Activated naive CD8-positive, alpha-beta T cell treated with anti-CD3 and anti-CD28 coated beads, Interleukin-2, amount 10 ng/mL, durations not matched to agents 7 days and 5 days (primary cell): ENCODE data around the gene FSIP1. TPM values are rescaled to one million over a fixed set of nuclear protein-coding genes. Genes with fewer than 3 reads are reported as not detected.

Experiments used
- ATAC-seq: fragments of 150-1000 bp; cut with Tn5 transposase; one replicate; pipeline ENCODE4 v1.10.0; 2021; ENCODE audit warnings: low read depth, moderate library complexity
- POLR2A ChIA-PET: fragments of 350-600 bp; sonication (Branson Sonifier 250); formaldehyde crosslinking; loops from one replicate; lab custom pipeline; 2021; ENCODE audit warnings: antibody characterized with exemption; lab: Charles Lee
- DNase-seq: peaks from one replicate; pipeline ENCODE4 v3.0.0; 2021
- H3K27ac Mint-ChIP-seq: one replicate; pipeline ENCODE4 v1.8.0; 2022; ENCODE audit warnings: mild to moderate bottlenecking, mixed read lengths
- H3K27me3 Mint-ChIP-seq: one replicate; pipeline ENCODE4 v1.8.0; 2022; ENCODE audit warnings: mild to moderate bottlenecking, moderate library complexity, mixed read lengths
- H3K36me3 Mint-ChIP-seq: one replicate; pipeline ENCODE4 v1.8.0; 2021; ENCODE audit warnings: mild to moderate bottlenecking, mixed read lengths
- H3K4me1 Mint-ChIP-seq: one replicate; pipeline ENCODE4 v1.8.0; 2021; ENCODE audit warnings: mixed read lengths
- H3K4me3 Mint-ChIP-seq: one replicate; pipeline ENCODE4 v1.8.0; 2022; ENCODE audit warnings: mild to moderate bottlenecking, moderate library complexity, mixed read lengths
- H3K9me3 Mint-ChIP-seq: one replicate; pipeline ENCODE4 v1.8.0; 2021; ENCODE audit warnings: mixed read lengths
- total RNA-seq, 2 experiments: library from RNA; stranded (reverse); gene quantifications; one replicate each; pipeline ENCODE4 v1.2.3, GENCODE V29; 2021

The FSIP1 gene
- total RNA-seq, 2 experiments from 2014 or later, result 0.68 to 0.75 TPM

DNA sequence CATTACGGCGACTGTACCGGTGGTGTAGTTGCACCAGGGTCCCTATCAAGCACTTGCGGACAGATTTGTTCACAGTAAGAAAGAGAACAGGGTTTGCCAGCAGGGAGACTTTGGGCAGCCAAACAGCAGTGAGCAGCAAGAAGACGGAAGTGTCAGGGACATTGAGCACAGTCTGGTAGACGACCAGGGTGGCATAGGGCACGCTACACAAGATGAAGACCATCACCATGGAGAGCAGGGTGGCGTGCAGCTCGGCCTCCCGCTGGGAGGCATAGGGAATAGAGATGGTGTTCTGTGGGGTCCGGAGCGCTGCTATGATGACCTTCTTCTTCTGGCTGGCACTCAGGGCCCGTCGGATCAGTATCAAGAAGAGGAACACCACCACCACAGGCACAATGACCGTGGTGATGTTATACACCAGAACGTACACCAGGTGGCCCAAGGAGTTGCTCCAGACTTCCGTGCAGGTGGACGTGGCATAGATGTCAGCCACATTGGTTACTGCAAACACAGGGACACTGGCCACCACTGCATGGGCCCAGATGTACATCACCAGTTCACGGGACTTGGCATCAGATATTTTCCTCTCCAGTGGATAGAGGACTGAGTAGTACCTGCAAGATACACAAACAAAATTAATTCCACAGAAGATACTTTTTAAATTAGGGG, 19.1 kb upstream of the FSIP1 start:
- DNase-seq, result no peak
- H3K27me3 Mint-ChIP-seq, result peaks cover 31% of the 10 kb centered on the region
- no peaks in the 10 kb centered on the region for H3K4me1 Mint-ChIP-seq
- no peak for ATAC-seq
- no peak overlapping the region for H3K4me3 Mint-ChIP-seq
- POLR2A ChIA-PET, result no interaction called here
- no peaks in the 10 kb centered on the region for H3K36me3 Mint-ChIP-seq
- H3K27ac Mint-ChIP-seq, result no peak overlapping the region
- H3K9me3 Mint-ChIP-seq, result no peaks in the 10 kb centered on the region

DNA sequence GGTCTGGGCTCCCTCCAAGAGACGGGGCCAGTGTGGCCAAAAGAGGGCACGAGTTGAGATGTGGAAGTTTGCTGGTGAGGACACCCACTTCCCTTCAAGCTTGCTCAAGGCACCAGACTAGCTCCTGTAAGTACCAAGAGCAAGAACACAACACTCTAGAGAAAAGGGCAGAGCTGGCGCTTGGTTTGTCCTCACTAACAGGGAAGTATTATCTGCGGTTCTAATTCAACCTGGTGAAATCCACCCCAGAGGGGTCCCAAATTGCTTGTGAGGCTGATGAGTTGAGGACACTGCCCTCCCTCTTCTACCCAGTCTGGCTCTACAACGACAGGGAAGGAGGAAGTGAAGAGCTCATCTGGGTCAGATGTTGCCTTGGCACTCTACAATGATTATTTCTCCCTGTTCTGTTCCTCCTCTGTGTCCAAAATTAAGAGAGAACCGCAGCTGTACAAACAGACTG, 16.9 kb upstream of the FSIP1 start:
- Mint-ChIP-seq H3K9me3 (no peaks in the 10 kb centered on the region), H3K36me3 (no peaks in the 10 kb centered on the region), H3K27me3 (peaks cover 35% of the 10 kb centered on the region), H3K4me3 (no peak overlapping the region), H3K4me1 (no peaks in the 10 kb centered on the region), H3K27ac (no peak overlapping the region)
- DNase-seq, result no peak
- POLR2A ChIA-PET, result interaction anchor here (0.6 to 1.0 kb wide), 2 partner anchors 17 to 240 kb away, joined by 3 to 4 read pairs; partner anchors contain the start of gene FSIP1
- ATAC-seq, result no peak

DNA sequence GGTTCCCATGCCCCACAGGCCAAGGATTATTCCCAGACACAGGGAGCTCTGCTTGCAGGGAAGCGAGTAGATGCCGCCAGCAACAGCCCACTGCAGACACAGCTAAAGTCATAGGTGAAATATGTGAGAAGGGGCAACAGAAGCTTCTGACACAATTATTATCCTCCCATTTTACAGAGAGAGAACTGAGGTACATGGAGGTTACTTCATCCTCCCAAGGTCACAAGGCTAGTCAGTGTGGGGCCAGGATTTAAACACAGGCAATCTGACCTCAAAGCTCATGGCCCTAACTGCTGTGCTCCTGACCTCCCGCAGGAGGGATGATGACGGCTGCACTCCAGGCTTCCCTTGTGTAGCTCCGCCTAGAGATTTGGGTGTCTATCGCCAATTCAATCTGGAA, 15.7 kb upstream of the FSIP1 start:
- Mint-ChIP-seq H3K27me3 (peaks cover 38% of the 10 kb centered on the region), H3K4me1 (no peaks in the 10 kb centered on the region), H3K27ac (no peak overlapping the region), H3K4me3 (no peak overlapping the region), H3K36me3 (no peaks in the 10 kb centered on the region), H3K9me3 (no peaks in the 10 kb centered on the region)
- POLR2A ChIA-PET, result interaction anchor here (0.7 kb wide), 1 partner anchor 111 kb away, joined by 4 read pairs; no protein-coding TSS in a partner anchor
- no peak for DNase-seq
- ATAC-seq, result no peak

DNA sequence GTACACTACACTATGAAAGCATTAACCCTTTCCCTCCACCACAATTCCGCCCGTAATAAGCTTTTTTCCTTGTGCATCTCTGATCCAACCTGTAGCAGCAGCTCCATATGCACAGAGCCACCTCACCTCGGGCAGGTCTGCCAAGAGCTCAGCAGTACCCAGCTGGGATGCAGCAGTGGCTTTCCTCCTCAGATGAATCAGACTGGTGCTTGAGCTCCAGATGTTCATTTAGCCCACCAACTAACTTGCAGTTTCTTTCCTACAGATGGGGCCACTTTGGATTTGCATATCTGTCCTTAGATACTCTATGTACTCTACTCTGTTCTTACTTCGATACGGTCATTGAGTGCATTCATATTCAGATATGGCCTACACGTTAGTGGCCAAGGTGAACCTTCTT, 14.8 kb upstream of the FSIP1 start:
- H3K27me3 Mint-ChIP-seq, result peaks cover 44% of the 10 kb centered on the region
- no peak overlapping the region for H3K4me3 Mint-ChIP-seq
- ATAC-seq (no peak), DNase-seq (no peak)
- H3K9me3 Mint-ChIP-seq, result no peaks in the 10 kb centered on the region
- POLR2A ChIA-PET, result no interaction called here
- H3K36me3 Mint-ChIP-seq, result no peaks in the 10 kb centered on the region
- H3K4me1 Mint-ChIP-seq, result no peaks in the 10 kb centered on the region
- H3K27ac Mint-ChIP-seq, result no peak overlapping the region

DNA sequence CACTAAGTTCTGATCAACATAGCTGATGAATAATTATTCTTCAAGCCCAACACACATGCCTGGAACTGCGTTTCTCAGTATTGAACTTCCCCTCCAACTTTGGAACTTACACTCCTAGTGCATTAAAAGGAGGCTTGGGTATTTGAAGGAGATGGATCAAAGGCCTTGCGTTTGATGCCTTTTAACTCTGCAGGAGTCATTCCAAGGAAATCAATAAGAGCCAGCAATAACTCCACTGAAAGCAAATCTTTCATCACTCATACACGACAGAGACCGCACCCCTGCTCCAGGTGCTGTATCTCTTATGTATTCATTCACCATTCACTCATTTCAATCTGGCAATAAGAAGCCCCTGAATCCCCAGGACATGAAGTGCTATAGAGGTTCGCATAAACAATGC, 14.0 kb upstream of the FSIP1 start:
- Mint-ChIP-seq H3K36me3 (no peaks in the 10 kb centered on the region), H3K9me3 (no peaks in the 10 kb centered on the region), H3K4me3 (no peak overlapping the region), H3K27me3 (peaks cover 41% of the 10 kb centered on the region), H3K4me1 (no peaks in the 10 kb centered on the region), H3K27ac (no peak overlapping the region)
- no peak for ATAC-seq
- POLR2A ChIA-PET, result no interaction called here
- no peak for DNase-seq

DNA sequence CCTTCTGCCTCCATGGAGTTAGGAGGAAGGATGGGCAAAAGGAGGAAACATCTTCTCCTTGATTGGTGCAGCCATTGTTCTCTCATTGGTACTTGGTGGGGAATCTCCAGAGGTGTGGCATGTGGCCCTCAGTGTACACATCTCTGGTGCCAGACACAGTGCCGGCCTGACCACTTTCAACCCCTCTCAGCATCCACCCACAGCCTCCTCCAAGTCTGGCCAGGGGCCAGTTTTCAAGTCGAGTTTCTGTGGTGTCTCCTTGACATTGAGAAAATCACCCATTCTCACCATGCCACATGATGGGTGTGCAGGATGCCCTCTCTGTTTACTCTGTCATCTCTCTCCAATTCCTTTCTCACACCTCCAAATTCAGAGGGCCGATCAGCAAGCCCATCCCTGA, 12.8 kb upstream of the FSIP1 start:
- Mint-ChIP-seq H3K4me1 (no peaks in the 10 kb centered on the region), H3K27ac (no peak overlapping the region), H3K4me3 (no peak overlapping the region), H3K36me3 (no peaks in the 10 kb centered on the region), H3K9me3 (no peaks in the 10 kb centered on the region), H3K27me3 (peaks cover 41% of the 10 kb centered on the region)
- ATAC-seq (no peak), DNase-seq (no peak)
- POLR2A ChIA-PET, result no interaction called here

DNA sequence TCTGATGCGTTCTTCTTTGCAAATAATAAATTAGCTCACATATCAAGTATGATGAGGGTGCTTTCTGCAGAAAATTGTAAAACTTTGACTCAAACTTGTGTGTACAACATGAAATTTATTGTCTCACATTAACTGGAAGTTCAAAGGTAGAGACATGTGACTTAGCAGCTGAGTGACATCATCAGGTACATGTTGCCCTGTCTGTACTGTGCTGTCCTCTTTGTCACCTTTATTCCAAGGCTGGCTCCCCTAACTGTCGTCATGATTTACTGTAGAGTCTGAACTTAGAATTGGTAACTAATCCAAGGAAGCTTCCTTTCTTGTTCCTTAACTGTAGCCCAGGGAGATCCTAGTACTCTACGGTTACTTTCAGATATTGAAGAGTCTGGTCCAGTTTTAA, 12.3 kb upstream of the FSIP1 start:
- POLR2A ChIA-PET, result no interaction called here
- Mint-ChIP-seq H3K27ac (no peak overlapping the region), H3K4me3 (no peak overlapping the region), H3K4me1 (no peaks in the 10 kb centered on the region), H3K27me3 (peaks cover 41% of the 10 kb centered on the region), H3K9me3 (no peaks in the 10 kb centered on the region), H3K36me3 (no peaks in the 10 kb centered on the region)
- no peak for ATAC-seq
- DNase-seq, result no peak

DNA sequence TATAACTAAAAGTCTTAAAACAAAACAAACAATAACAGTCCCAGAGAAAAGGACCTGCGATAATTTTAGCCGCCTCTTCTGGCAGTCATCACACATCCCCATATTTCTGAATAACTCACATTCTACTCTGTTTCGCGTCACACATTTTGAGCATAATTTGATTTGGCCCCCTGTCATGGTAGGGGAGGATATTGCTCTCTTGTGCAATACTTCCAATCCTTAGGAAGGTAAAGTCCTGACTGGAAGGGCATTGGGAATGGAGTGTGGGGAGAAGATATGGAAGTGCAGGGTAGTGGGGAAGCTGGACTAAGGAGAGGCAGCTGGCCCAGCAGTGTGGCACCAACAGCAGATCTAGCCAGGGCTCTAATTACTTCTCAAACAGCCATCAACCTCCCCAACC, 11.3 kb upstream of the FSIP1 start:
- Mint-ChIP-seq H3K27ac (no peak overlapping the region), H3K9me3 (no peaks in the 10 kb centered on the region), H3K4me1 (no peaks in the 10 kb centered on the region), H3K4me3 (no peak overlapping the region), H3K27me3 (peaks cover 34% of the 10 kb centered on the region), H3K36me3 (no peaks in the 10 kb centered on the region)
- ATAC-seq (no peak), DNase-seq (no peak)
- POLR2A ChIA-PET, result no interaction called here

DNA sequence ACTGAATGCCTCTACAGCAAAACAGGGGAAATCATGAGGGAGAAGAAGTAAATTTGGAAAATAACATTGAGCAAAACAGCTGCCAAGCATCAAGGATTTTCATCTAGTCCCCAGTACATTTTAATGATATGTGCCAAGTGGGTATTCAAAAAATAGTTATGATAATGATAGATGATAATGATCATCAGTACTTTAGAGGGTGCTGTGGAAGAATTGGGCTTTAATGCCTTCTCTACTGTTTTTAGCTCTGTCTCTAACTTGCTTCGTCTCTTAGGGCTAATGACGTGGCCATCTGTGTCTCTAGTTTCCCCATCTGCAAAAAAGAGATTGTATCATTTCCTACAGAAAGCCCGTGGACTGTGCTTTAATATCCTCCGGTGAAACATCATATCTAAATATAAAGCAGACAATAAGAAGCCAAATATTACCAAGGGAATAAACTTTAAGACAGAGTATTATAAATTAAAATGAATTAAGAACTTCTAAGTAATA, 10.2 kb upstream of the FSIP1 start:
- no peak overlapping the region for H3K4me3 Mint-ChIP-seq
- H3K4me1 Mint-ChIP-seq, result peaks cover 4% of the 10 kb centered on the region

DNA sequence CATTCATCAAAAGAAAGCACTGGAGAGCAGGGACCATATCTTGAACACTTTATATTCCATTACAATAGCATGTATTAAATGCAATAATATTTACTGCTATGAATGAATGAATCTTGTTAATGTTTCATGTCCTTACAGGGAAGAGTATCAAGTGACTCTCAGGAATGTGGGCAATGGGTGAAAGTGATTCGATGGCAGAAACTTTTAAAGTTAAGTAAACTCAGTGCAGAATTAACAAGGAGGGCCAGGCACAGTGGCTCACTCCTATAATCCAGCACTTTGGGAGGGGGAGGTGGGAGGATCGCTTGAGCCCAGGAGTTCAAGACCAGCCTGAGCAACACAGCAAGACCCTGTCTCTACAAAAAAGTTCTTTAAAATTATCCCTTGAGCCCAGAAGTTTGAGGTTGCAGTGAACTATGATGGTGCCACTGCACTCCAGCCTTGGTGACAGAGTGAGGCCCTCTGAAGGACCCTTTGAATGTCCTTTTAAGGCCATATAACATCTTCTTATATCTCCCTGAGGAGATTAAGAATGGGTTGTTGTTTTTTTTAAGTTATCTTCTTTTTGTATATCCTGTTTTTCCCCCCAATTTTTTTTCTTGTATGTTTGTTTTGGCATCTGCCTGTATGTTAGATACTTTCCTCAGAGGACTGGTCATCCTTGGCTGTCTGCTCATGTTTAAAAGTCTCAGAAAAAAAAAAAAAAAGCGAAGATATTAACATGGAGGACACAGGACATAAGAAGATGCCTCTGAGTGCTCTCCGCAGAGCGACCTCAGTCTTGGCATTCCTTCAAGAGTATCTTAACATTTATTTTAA, 9.6 kb upstream of the FSIP1 start:
- Mint-ChIP-seq H3K27ac (no peak overlapping the region), H3K27me3 (peaks cover 30% of the 10 kb centered on the region), H3K9me3 (no peaks in the 10 kb centered on the region), H3K4me1 (peaks cover 4% of the 10 kb centered on the region), H3K36me3 (no peaks in the 10 kb centered on the region), H3K4me3 (no peak overlapping the region)
- no peak for ATAC-seq
- no peak for DNase-seq
- POLR2A ChIA-PET, result interaction anchor here (0.6 kb wide), 1 partner anchor 889 kb away, joined by 4 read pairs; no protein-coding TSS in a partner anchor

More for the DNA sequence above, 10.2 kb upstream of the FSIP1 start:
- Mint-ChIP-seq H3K27ac (no peak overlapping the region), H3K36me3 (no peaks in the 10 kb centered on the region), H3K27me3 (peaks cover 34% of the 10 kb centered on the region), H3K9me3 (no peaks in the 10 kb centered on the region)
- DNase-seq, result no peak
- no peak for ATAC-seq
- POLR2A ChIA-PET, result interaction anchor here (0.6 kb wide), 1 partner anchor 889 kb away, joined by 4 read pairs; no protein-coding TSS in a partner anchor

DNA sequence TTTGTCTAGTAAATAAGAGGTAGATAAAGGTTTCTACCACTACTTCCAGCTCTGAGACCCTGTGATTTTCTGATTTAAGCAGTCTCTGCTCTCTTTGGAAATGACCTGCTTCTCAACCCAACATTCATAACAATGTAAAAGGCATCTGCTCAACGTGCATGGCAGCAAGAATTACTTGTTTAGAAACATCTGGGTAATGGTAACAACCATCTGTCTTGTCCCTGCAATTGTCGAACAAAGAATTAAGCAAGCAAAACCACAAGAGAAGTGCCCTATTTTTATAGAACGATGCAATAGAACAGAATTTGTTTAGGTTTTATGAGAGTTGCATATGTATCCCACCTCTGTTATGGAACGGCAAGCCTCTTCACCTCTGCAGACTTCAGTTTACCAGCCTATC, 7.1 kb upstream of the FSIP1 start:
- ATAC-seq (no peak), DNase-seq (no peak)
- Mint-ChIP-seq H3K27ac (no peak overlapping the region), H3K9me3 (no peaks in the 10 kb centered on the region), H3K27me3 (peaks cover 16% of the 10 kb centered on the region), H3K4me3 (no peak overlapping the region), H3K4me1 (peaks cover 11% of the 10 kb centered on the region), H3K36me3 (peaks cover 1% of the 10 kb centered on the region)
- POLR2A ChIA-PET, result no interaction called here

DNA sequence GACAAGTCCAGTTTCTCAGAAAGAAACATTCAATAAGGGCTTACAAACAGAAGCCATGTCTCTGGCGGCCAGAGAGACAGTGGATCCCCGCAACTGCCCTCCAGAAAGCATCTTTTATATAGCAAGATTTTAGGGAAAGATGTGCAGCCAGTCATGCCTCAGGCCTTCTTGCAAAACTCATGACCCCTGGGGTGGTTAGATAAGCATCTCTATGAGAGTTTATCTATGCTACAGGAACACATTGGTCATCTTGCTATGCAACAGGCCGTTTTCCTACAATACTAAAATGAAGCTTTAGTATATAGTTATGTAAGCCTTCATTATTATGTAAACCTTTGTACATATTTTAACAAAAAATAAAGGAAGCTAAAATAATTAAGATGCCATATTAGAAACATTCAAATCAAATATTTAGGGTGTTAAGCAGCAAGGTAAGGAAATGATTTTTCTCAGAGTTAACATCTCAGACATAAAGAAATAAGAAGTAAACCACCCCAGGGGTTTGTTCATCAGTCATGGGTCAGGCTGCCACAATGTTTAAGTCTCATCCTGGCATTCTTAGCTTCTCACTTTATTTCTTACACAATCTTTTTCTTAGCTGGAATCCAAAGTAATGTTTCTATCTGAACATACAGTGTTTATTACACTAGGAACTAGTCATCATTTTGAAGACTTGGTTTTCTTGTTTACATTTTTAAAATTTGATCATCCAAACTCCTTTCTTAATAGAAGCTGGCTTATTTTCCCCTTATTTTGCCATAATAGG, 6.3 kb upstream of the FSIP1 start:
- Mint-ChIP-seq H3K36me3 (peaks cover 1% of the 10 kb centered on the region), H3K27ac (no peak overlapping the region), H3K4me3 (no peak overlapping the region), H3K4me1 (peaks cover 16% of the 10 kb centered on the region), H3K9me3 (no peaks in the 10 kb centered on the region), H3K27me3 (peaks cover 10% of the 10 kb centered on the region)
- no peak for ATAC-seq
- POLR2A ChIA-PET, result no interaction called here
- DNase-seq, result no peak

DNA sequence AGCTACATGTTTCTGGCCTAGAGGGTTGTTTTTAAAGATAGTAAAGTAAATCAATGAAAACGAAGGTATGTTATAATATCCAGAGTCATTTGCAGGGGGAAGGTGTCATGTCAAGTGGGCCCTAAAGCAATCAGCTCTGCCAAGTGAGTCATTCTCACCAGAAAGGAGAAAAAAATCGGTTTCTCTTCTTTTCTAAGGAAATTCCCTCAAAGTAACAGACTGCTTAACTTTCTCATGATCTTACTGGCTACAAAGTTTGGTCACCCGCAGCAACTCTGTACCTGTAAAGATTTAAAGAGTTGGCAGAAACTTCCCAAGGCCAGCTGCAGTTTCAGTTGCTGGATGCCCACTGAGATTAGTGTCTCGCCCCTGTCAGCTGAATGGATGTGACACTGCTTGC, 5.5 kb upstream of the FSIP1 start:
- H3K4me1 Mint-ChIP-seq, result peaks cover 22% of the 10 kb centered on the region
- ATAC-seq, result no peak
- H3K36me3 Mint-ChIP-seq, result peaks cover 1% of the 10 kb centered on the region

More for the DNA sequence above, 5.5 kb upstream of the FSIP1 start:
- no peak for DNase-seq
- Mint-ChIP-seq H3K27ac (no peak overlapping the region), H3K27me3 (peaks cover 6% of the 10 kb centered on the region), H3K9me3 (no peaks in the 10 kb centered on the region), H3K4me3 (no peak overlapping the region)
- POLR2A ChIA-PET, result no interaction called here
